Neural progenitor cell (in vitro differentiated cells): ENCODE results near the gene CNTN1. TPM values are rescaled to one million over a fixed set of nuclear protein-coding genes. Genes with fewer than 3 reads are reported as not detected.

Experiments used
- DNase-seq: peaks from one replicate; pipeline ENCODE4 v3.0.0-alpha.2; 2016; ENCODE audit warnings: low spot score
- H2AFZ ChIP-seq: fragments of 200-600 bp; sonication (generic); replicated peaks from 2 replicates; pipeline ENCODE4 v1.6.1; 2016; ENCODE audit warnings: antibody characterized with exemption
- H3F3A ChIP-seq: fragments of 200-600 bp; sonication (generic); 2 replicates; pipeline ENCODE4 v1.6.1; 2016; ENCODE audit warnings: antibody characterized with exemption, low read depth
- H3K27ac ChIP-seq: fragments of 200-600 bp; sonication (generic); 2 replicates; pipeline ENCODE4 v1.5.1; 2016; ENCODE audit warnings: mild to moderate bottlenecking
- H3K27me3 ChIP-seq: fragments of 200-600 bp; sonication (generic); 2 replicates; pipeline ENCODE4 v1.6.1; 2016; ENCODE audit warnings: mild to moderate bottlenecking, moderate library complexity
- H3K36me3 ChIP-seq: fragments of 200-600 bp; sonication (generic); 2 replicates; pipeline ENCODE4 v1.5.1; 2016
- H3K4me1 ChIP-seq: fragments of 200-600 bp; sonication (generic); 2 replicates; pipeline ENCODE4 v1.6.1; 2016; ENCODE audit warnings: mixed run types
- H3K4me2 ChIP-seq: fragments of 200-600 bp; sonication (generic); 2 replicates; pipeline ENCODE4 v1.6.1; 2016
- H3K4me3 ChIP-seq: fragments of 200-600 bp; sonication (generic); 2 replicates; pipeline ENCODE4 v1.5.1; 2016
- H3K79me2 ChIP-seq: fragments of 200-600 bp; sonication (generic); 2 replicates; pipeline ENCODE4 v1.6.1; 2016; ENCODE audit warnings: low read depth
- H3K9ac ChIP-seq: fragments of 200-600 bp; sonication (generic); 2 replicates; pipeline ENCODE4 v1.6.1; 2016
- H3K9me3 ChIP-seq: fragments of 200-600 bp; sonication (generic); 2 replicates; pipeline ENCODE4 v1.5.1; 2016; ENCODE audit warnings: low read depth
- H4K20me1 ChIP-seq: fragments of 200-600 bp; sonication (generic); 2 replicates; pipeline ENCODE4 v1.6.1; 2016; ENCODE audit warnings: low read depth
- H3K27ac Mint-ChIP-seq: 3 replicates; pipeline ENCODE4 v1.8.0; 2021; ENCODE audit warnings: mixed read lengths
- H3K27me3 Mint-ChIP-seq: 2 replicates; pipeline ENCODE4 v1.8.0; 2022; ENCODE audit warnings: low read depth, mild to moderate bottlenecking, inconsistent platforms, moderate library complexity, mixed read lengths; ENCODE audit not compliant: insufficient read depth
- H3K36me3 Mint-ChIP-seq: 3 replicates; pipeline ENCODE4 v1.8.0; 2021; ENCODE audit warnings: mixed read lengths
- H3K4me1 Mint-ChIP-seq: 3 replicates; pipeline ENCODE4 v1.8.0; 2021; ENCODE audit warnings: mixed read lengths
- H3K4me3 Mint-ChIP-seq: 3 replicates; pipeline ENCODE4 v1.8.0; 2021; ENCODE audit warnings: mild to moderate bottlenecking, moderate library complexity, mixed read lengths
- H3K9me3 Mint-ChIP-seq: 3 replicates; pipeline ENCODE4 v1.8.0; 2020; ENCODE audit warnings: mixed read lengths
- EZH2 ChIP-seq: fragments of 200-600 bp; sonication (generic); IDR thresholded peaks from 2 replicates; pipeline ENCODE4 v1.6.1; 2017; ENCODE audit warnings: antibody characterized with exemption, mild to moderate bottlenecking, moderate library complexity
- EZH2phosphoT487 ChIP-seq: fragments of 200-600 bp; sonication (generic); IDR thresholded peaks from 2 replicates; pipeline ENCODE4 v1.6.1; 2017; ENCODE audit warnings: antibody characterized with exemption
- total RNA-seq: library from RNA; depleted of rRNA; stranded (reverse); fragments of >200 nt; gene quantifications from 2 replicates; pipeline ENCODE4 v1.2.3, GENCODE V29; 2015; ENCODE audit warnings: low replicate concordance
- TF ChIP-seq, protein P1 (sequence below): fragments of 200-600 bp; sonication (generic); IDR thresholded peaks from 2 replicates; pipeline ENCODE4 v1.5.1; 2017; ENCODE audit warnings: antibody characterized with exemption, mild to moderate bottlenecking

CNTN1 gene
- total RNA-seq, 1 donor from 2014 or later = 0.17 TPM

DNA sequence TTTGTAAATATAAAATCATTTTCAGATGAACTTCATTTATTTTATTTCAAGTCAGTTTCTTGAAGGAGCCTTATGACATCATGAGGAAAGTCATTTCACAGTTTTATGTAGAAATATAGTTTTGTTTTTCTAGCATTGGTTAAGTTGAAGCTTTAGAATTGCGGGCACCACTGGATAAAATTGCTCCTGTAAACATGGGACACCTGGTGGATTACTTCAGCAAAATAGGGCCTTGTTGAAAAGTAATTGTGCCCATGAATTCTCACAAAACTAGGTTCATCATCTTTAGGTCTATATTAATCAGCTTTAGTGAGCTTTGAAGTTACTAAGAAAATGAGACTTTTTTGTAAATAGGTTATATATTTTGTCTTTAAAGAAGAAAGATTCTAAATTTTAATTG is 25.3 kb downstream of the CNTN1 start:
- no peak overlapping the region for H3K4me3 ChIP-seq
- no peaks in the 10 kb centered on the region for H3K4me1 Mint-ChIP-seq
- no peaks in the 10 kb centered on the region for H3K36me3 Mint-ChIP-seq
- no peak overlapping the region for H3K9ac ChIP-seq
- H3F3A ChIP-seq = no peaks in the 10 kb centered on the region
- H3K4me3 Mint-ChIP-seq = no peak overlapping the region
- no peaks in the 10 kb centered on the region for H3K27me3 ChIP-seq
- TF ChIP-seq, protein P1, sequence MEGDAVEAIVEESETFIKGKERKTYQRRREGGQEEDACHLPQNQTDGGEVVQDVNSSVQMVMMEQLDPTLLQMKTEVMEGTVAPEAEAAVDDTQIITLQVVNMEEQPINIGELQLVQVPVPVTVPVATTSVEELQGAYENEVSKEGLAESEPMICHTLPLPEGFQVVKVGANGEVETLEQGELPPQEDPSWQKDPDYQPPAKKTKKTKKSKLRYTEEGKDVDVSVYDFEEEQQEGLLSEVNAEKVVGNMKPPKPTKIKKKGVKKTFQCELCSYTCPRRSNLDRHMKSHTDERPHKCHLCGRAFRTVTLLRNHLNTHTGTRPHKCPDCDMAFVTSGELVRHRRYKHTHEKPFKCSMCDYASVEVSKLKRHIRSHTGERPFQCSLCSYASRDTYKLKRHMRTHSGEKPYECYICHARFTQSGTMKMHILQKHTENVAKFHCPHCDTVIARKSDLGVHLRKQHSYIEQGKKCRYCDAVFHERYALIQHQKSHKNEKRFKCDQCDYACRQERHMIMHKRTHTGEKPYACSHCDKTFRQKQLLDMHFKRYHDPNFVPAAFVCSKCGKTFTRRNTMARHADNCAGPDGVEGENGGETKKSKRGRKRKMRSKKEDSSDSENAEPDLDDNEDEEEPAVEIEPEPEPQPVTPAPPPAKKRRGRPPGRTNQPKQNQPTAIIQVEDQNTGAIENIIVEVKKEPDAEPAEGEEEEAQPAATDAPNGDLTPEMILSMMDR = no peak
- TF ChIP-seq EZH2phosphoT487 (no peak), EZH2 (no peak)
- H3K27ac ChIP-seq = no peak overlapping the region
- H3K9me3 Mint-ChIP-seq = no peaks in the 10 kb centered on the region
- H3K27me3 Mint-ChIP-seq = no peaks in the 10 kb centered on the region
- no peak overlapping the region for H3K4me2 ChIP-seq
- H4K20me1 ChIP-seq = no peaks in the 10 kb centered on the region
- H3K4me1 ChIP-seq = no peaks in the 10 kb centered on the region
- no peaks in the 10 kb centered on the region for H3K36me3 ChIP-seq
- H2AFZ ChIP-seq = no peak overlapping the region
- DNase-seq = no peak
- no peaks in the 10 kb centered on the region for H3K79me2 ChIP-seq
- H3K27ac Mint-ChIP-seq = no peak overlapping the region
- H3K9me3 ChIP-seq = no peaks in the 10 kb centered on the region

DNA sequence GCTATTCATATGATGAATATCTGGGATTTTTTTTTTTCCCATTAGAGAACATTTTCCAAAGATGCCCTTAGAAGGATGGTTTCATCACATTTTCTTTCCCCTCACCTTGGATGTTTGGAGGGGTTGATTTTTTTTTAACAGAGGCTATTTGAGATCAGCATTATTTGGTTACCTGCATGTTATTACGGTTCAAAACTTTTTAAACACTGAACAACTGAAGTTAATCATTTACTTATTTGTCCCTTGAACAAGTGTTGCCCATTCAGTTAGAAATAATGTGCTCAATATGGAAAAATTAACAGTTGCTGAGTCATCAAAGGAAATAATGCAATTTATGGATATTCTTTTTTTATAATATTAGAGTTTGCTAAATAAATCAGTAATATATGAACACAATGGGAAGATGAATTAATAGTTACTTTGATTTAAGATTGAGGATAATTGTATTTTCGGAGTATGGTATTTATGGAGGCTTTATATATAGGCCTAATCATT is 26.7 kb downstream of the CNTN1 start:
- Histone ChIP-seq H4K20me1 (no peaks in the 10 kb centered on the region), H3K27ac (no peak overlapping the region), H3K36me3 (no peaks in the 10 kb centered on the region), H3K9me3 (no peaks in the 10 kb centered on the region), H3K4me3 (no peak overlapping the region), H3F3A (no peaks in the 10 kb centered on the region), H3K27me3 (no peaks in the 10 kb centered on the region), H3K79me2 (no peaks in the 10 kb centered on the region), H2AFZ (no peak overlapping the region), H3K4me1 (no peaks in the 10 kb centered on the region), H3K9ac (no peak overlapping the region), H3K4me2 (no peak overlapping the region)
- H3K27ac Mint-ChIP-seq = no peak overlapping the region
- no peak overlapping the region for H3K4me3 Mint-ChIP-seq
- H3K4me1 Mint-ChIP-seq = no peaks in the 10 kb centered on the region
- no peak for TF ChIP-seq EZH2phosphoT487
- TF ChIP-seq, protein P1 = no peak
- no peak for TF ChIP-seq EZH2
- H3K36me3 Mint-ChIP-seq = no peaks in the 10 kb centered on the region
- no peak for DNase-seq
- H3K27me3 Mint-ChIP-seq = no peaks in the 10 kb centered on the region
- no peaks in the 10 kb centered on the region for H3K9me3 Mint-ChIP-seq

DNA sequence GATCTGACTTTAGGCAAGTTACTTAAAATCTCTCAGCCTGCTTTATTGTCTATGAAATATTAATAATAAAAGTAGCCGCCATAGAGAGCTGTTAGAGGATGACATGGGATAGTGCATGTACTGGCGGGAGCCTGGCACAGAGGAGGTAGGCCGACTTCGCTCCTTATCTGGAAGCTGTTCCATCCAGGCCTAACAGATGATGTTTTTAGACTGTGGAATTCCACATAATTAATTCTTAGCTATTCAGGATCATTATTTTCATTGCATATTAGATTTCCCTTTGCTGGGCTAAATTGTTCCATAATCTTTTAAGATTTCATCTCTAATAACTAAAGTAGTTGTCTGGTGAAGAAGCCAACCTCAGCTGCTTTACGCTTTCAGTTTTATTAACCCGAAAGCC is 30.8 kb downstream of the CNTN1 start:
- Mint-ChIP-seq H3K27me3 (no peaks in the 10 kb centered on the region), H3K9me3 (no peaks in the 10 kb centered on the region), H3K27ac (no peak overlapping the region), H3K36me3 (no peaks in the 10 kb centered on the region), H3K4me3 (no peak overlapping the region), H3K4me1 (peaks cover 3% of the 10 kb centered on the region)
- Histone ChIP-seq H3K4me1 (no peaks in the 10 kb centered on the region), H3K9ac (no peak overlapping the region), H2AFZ (no peak overlapping the region), H3K27ac (no peak overlapping the region), H3K79me2 (no peaks in the 10 kb centered on the region), H3K4me2 (no peak overlapping the region), H3K36me3 (no peaks in the 10 kb centered on the region), H3K27me3 (no peaks in the 10 kb centered on the region), H3F3A (no peaks in the 10 kb centered on the region), H4K20me1 (no peaks in the 10 kb centered on the region), H3K4me3 (no peak overlapping the region), H3K9me3 (no peaks in the 10 kb centered on the region)
- no peak for DNase-seq
- TF ChIP-seq EZH2phosphoT487 (no peak), EZH2 (no peak)
- TF ChIP-seq, protein P1 = no peak
